HL-60 (cell line): ENCODE results near the gene SIKE1.

ENCODE experiments used
- POLR2AphosphoS5 ChIP-seq: IDR thresholded peaks from 2 replicates; pipeline ENCODE4 v1.6.1; 2012; ENCODE audit warnings: low read depth
- TF ChIP-seq, protein P1 (sequence below): IDR thresholded peaks from one replicate; pipeline ENCODE4 v1.5.1; 2011; ENCODE audit warnings: low read length, control low read depth, inconsistent platforms; ENCODE audit not compliant: insufficient read depth

GRCh38 chr1:114820392-114820791 lies 39.9 kb upstream of the SIKE1 start:
- TF ChIP-seq, protein P1, sequence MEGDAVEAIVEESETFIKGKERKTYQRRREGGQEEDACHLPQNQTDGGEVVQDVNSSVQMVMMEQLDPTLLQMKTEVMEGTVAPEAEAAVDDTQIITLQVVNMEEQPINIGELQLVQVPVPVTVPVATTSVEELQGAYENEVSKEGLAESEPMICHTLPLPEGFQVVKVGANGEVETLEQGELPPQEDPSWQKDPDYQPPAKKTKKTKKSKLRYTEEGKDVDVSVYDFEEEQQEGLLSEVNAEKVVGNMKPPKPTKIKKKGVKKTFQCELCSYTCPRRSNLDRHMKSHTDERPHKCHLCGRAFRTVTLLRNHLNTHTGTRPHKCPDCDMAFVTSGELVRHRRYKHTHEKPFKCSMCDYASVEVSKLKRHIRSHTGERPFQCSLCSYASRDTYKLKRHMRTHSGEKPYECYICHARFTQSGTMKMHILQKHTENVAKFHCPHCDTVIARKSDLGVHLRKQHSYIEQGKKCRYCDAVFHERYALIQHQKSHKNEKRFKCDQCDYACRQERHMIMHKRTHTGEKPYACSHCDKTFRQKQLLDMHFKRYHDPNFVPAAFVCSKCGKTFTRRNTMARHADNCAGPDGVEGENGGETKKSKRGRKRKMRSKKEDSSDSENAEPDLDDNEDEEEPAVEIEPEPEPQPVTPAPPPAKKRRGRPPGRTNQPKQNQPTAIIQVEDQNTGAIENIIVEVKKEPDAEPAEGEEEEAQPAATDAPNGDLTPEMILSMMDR: no peak
- no peak for TF ChIP-seq POLR2AphosphoS5
